Measurements from ENCODE around the gene CHST11.
"Not testable (repeated sequence)": the region's sequence is repeated elsewhere in the genome, so short reads cannot be mapped to it uniquely, and the experiment has no call there.

CHST11 gene

DNA sequence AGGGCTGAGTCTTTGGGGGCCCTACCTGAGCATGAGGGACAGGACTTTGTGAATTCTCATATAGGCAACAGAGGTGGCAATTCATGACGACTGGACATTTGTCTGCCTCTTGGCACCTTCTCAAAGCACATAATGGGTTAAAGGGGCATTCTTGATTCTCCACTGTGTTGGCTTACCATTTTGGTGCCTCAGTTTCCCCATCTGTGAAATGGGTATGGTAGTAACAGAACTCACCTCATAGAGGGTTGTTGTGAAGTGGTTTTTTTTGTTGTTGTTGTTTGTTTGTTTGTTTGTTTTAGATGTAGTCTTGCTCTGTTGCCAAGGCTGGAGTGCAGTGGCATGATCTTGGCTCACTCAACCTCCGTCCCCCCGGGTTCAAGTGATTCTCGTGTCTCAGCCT, 106.0 kb downstream of the CHST11 start:
- Histone ChIP-seq H3K27me3 (ENCODE audit: low read length) (no peaks in the 10 kb centered on the region), H2AFZ (ENCODE audit: low read depth, low read length, severe bottlenecking) (no peak overlapping the region), H4K20me1 (ENCODE audit: low read depth, low read length) (no peaks in the 10 kb centered on the region), H3K9me3 (ENCODE audit: insufficient read depth, low read length) (peaks cover 6% of the 10 kb centered on the region; the same call in 1 of the 2 replicates), H3K36me3 (ENCODE audit: low read length) (no peaks in the 10 kb centered on the region), H3K9me2 (replicated peaks; ENCODE audit: insufficient read depth, low read length) (no peaks in the 10 kb centered on the region), H3F3A (ENCODE audit: insufficient read depth) (no peaks in the 10 kb centered on the region), H3K4me3 (ENCODE audit: insufficient read depth, low read length, poor library complexity, severe bottlenecking) (no peak overlapping the region), H3K79me2 (ENCODE audit: insufficient read depth, low read length) (no peaks in the 10 kb centered on the region), H3K9ac (ENCODE audit: low read length) (no peak overlapping the region), H3K4me2 (ENCODE audit: low read depth, low read length, poor library complexity, severe bottlenecking) (no peak overlapping the region), H3K27ac (ENCODE audit: low read depth, low read length) (no peak overlapping the region)
- TF ChIP-seq, protein P1, sequence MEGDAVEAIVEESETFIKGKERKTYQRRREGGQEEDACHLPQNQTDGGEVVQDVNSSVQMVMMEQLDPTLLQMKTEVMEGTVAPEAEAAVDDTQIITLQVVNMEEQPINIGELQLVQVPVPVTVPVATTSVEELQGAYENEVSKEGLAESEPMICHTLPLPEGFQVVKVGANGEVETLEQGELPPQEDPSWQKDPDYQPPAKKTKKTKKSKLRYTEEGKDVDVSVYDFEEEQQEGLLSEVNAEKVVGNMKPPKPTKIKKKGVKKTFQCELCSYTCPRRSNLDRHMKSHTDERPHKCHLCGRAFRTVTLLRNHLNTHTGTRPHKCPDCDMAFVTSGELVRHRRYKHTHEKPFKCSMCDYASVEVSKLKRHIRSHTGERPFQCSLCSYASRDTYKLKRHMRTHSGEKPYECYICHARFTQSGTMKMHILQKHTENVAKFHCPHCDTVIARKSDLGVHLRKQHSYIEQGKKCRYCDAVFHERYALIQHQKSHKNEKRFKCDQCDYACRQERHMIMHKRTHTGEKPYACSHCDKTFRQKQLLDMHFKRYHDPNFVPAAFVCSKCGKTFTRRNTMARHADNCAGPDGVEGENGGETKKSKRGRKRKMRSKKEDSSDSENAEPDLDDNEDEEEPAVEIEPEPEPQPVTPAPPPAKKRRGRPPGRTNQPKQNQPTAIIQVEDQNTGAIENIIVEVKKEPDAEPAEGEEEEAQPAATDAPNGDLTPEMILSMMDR (IDR thresholded peaks at IDR 0.05; ENCODE audit: insufficient read depth, low read length, poor library complexity, severe bottlenecking) = no peak
- no peak for TF ChIP-seq EZH2phosphoT487 (conservative IDR thresholded peaks at IDR 0.05; ENCODE audit: low read length)

DNA sequence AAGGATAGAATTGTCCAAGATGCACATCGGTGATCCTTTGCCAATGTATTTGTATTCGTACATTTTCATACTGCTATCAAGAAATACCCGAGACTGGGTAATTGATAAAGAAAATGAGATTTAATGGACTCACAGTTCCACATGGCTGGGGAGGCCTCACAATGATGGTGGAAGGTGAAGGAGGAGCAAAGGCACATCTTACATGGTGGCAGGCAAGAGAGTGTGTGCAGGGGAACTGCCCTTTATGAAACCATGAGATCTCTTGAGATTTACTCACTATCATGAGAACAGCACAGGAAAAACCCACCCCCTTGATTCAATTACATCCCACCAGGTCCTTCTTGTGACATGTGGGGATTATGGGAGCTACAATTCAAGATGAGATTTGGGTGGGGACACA, 107.9 kb downstream of the CHST11 start:
- H3K79me2 ChIP-seq (ENCODE audit: insufficient read depth, low read length); H3K9me3 ChIP-seq (ENCODE audit: insufficient read depth, low read length); H3K27ac ChIP-seq (ENCODE audit: low read depth, low read length); H3K9ac ChIP-seq (ENCODE audit: low read length); H3K4me3 ChIP-seq (ENCODE audit: insufficient read depth, low read length, poor library complexity, severe bottlenecking); H2AFZ ChIP-seq (ENCODE audit: low read depth, low read length, severe bottlenecking); H3K36me3 ChIP-seq (ENCODE audit: low read length); H3F3A ChIP-seq (ENCODE audit: insufficient read depth); H3K9me2 ChIP-seq (replicated peaks; ENCODE audit: insufficient read depth, low read length); H3K4me2 ChIP-seq (ENCODE audit: low read depth, low read length, poor library complexity, severe bottlenecking); H4K20me1 ChIP-seq (ENCODE audit: low read depth, low read length); H3K27me3 ChIP-seq (ENCODE audit: low read length): not testable (repeated sequence)

DNA sequence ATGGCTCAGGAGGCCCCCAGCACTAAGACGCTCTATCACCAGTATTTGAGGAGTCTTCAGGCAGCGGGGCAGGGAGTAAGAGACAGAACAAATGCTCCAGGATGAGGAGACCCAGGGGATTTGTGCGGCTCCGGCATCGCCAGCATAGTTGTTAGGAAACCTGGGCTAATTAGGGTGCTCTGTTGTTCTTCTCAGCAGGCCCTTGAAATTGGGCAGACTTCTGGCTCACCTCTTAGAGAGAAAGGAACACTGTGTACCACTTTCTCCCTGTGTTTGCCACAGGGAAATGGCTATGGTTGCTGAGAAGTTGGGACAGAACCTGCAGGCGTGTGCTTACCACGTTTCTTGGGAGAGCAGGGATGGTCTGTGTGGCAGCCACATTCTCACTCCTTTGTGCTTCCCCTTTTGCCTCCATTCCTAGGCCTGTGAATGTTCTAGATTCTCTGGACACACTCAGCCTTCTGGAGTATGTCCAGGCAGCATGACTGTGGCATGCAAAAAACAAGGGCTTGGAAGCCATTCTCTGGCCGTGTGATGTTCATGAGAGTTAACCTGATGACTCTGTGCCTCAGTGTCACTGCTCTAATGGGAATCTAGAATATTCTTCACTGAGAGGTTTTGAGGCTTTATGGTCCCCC, 109.0 kb downstream of the CHST11 start:
- H3K9ac ChIP-seq (ENCODE audit: low read length) = no peak overlapping the region

More for the DNA sequence above, 109.0 kb downstream of the CHST11 start:
- TF ChIP-seq, protein P1 (IDR thresholded peaks at IDR 0.05; ENCODE audit: insufficient read depth, low read length, poor library complexity, severe bottlenecking) = no peak
- TF ChIP-seq EZH2phosphoT487 (conservative IDR thresholded peaks at IDR 0.05; ENCODE audit: low read length) = no peak
- Histone ChIP-seq H3K4me2 (ENCODE audit: low read depth, low read length, poor library complexity, severe bottlenecking) (no peak overlapping the region), H3F3A (ENCODE audit: insufficient read depth) (no peaks in the 10 kb centered on the region), H2AFZ (ENCODE audit: low read depth, low read length, severe bottlenecking) (no peak overlapping the region), H3K27ac (ENCODE audit: low read depth, low read length) (no peak overlapping the region), H3K4me3 (ENCODE audit: insufficient read depth, low read length, poor library complexity, severe bottlenecking) (no peak overlapping the region), H3K9me3 (ENCODE audit: insufficient read depth, low read length) (peaks cover 6% of the 10 kb centered on the region; the same call in 1 of the 2 replicates), H3K36me3 (ENCODE audit: low read length) (no peaks in the 10 kb centered on the region), H4K20me1 (ENCODE audit: low read depth, low read length) (no peaks in the 10 kb centered on the region), H3K79me2 (ENCODE audit: insufficient read depth, low read length) (no peaks in the 10 kb centered on the region), H3K27me3 (ENCODE audit: low read length) (no peaks in the 10 kb centered on the region), H3K9me2 (replicated peaks; ENCODE audit: insufficient read depth, low read length) (no peaks in the 10 kb centered on the region)
